PC-3 (cell line): Measurements from ENCODE around the gene LY86. TPM values are rescaled to one million over a fixed set of nuclear protein-coding genes. Genes with fewer than 3 reads are reported as not detected.

Experiments
- ATAC-seq: fragments of 200-7000 bp; cut with Tn5 transposase; 2 replicates; pipeline ENCODE4 v1.9.1; 2020; ENCODE audit warnings: mild to moderate bottlenecking, moderate library complexity
- BruUV-seq: library from RNA; stranded (reverse); fragments of 400-500 nt; replicated peaks from 2 replicates; lab custom pipeline; 2021; lab: Mats Ljungman, UMichigan
- CTCF ChIA-PET: fragments of 300-600 bp; sonication (Branson Sonifier 250); formaldehyde crosslinking; loops from one replicate; lab custom pipeline; 2022; ENCODE audit warnings: antibody characterized with exemption; lab: Charles Lee
- POLR2A ChIA-PET: fragments of 300-600 bp; sonication (Branson Sonifier 250); formaldehyde crosslinking; loops from one replicate; lab custom pipeline; 2022; ENCODE audit warnings: antibody characterized with exemption; ENCODE audit not compliant: unreplicated experiment; lab: Charles Lee
- DNase-seq: peaks from one replicate; pipeline ENCODE4 v3.0.0-alpha.2; 2015
- H2AFZ ChIP-seq: fragments of 300-600 bp; sonication (generic); 2 replicates; pipeline ENCODE4 v1.6.0; 2016; ENCODE audit warnings: antibody characterized with exemption, low read length
- H3F3A ChIP-seq: fragments of 300-600 bp; sonication (generic); one replicate; pipeline ENCODE4 v1.6.0; 2017; ENCODE audit warnings: antibody characterized with exemption, low read length, control low read depth, mild to moderate bottlenecking; ENCODE audit not compliant: unreplicated experiment
- H3K27ac ChIP-seq: fragments of 300-600 bp; sonication (generic); 2 replicates; pipeline ENCODE4 v1.5.1; 2016; ENCODE audit warnings: mild to moderate bottlenecking, low read length
- H3K27me3 ChIP-seq: fragments of 300-600 bp; sonication (generic); 2 replicates; pipeline ENCODE4 v1.6.1; 2016; ENCODE audit warnings: low read length, mixed read lengths
- H3K36me3 ChIP-seq: fragments of 300-600 bp; sonication (generic); 2 replicates; pipeline ENCODE4 v1.6.1; 2016; ENCODE audit warnings: low read depth, mixed run types, low read length, mixed read lengths
- H3K4me1 ChIP-seq: fragments of 300-600 bp; sonication (generic); 2 replicates; pipeline ENCODE4 v1.5.1; 2016; ENCODE audit warnings: low read length; ENCODE audit not compliant: insufficient read depth
- H3K4me2 ChIP-seq: fragments of 300-600 bp; sonication (generic); 2 replicates; pipeline ENCODE4 v1.6.0; 2016; ENCODE audit warnings: low read length
- H3K4me3 ChIP-seq: fragments of 300-600 bp; sonication (generic); 2 replicates; pipeline ENCODE4 v1.5.1; 2016; ENCODE audit warnings: mild to moderate bottlenecking, low read length, mixed read lengths
- H3K79me2 ChIP-seq: fragments of 300-600 bp; sonication (generic); 2 replicates; pipeline ENCODE4 v1.6.1; 2017; ENCODE audit warnings: low read length, mixed read lengths
- H3K9ac ChIP-seq: fragments of 300-600 bp; sonication (generic); 2 replicates; pipeline ENCODE4 v1.6.0; 2016; ENCODE audit warnings: mild to moderate bottlenecking, low read length
- H3K9me2 ChIP-seq: fragments of 300-600 bp; sonication (generic); replicated peaks from 2 replicates; pipeline ENCODE4 v1.6.1; 2016; ENCODE audit warnings: mixed run types, low read length, mixed read lengths
- H3K9me3 ChIP-seq: fragments of 300-600 bp; sonication (generic); 2 replicates; pipeline ENCODE4 v1.6.1; 2016; ENCODE audit warnings: low read length, mixed read lengths
- H4K20me1 ChIP-seq: fragments of 300-600 bp; sonication (generic); 2 replicates; pipeline ENCODE4 v1.6.1; 2016; ENCODE audit warnings: low read length, mixed read lengths
- CTCF ChIP-seq: fragments of 300-600 bp; sonication (generic); conservative IDR thresholded peaks from 2 replicates; pipeline ENCODE4 v1.5.1; 2017; ENCODE audit warnings: antibody characterized with exemption, low read depth, mild to moderate bottlenecking, low read length
- EZH2 ChIP-seq: fragments of 300-600 bp; sonication (generic); IDR thresholded peaks from one replicate; pipeline ENCODE4 v1.6.1; 2017; ENCODE audit warnings: antibody characterized with exemption, mild to moderate bottlenecking, low read length; ENCODE audit not compliant: unreplicated experiment
- EZH2phosphoT487 ChIP-seq: fragments of 300-600 bp; sonication (generic); IDR thresholded peaks from 2 replicates; pipeline ENCODE4 v1.6.1; 2018; ENCODE audit warnings: mild to moderate bottlenecking, antibody characterized with exemption, low read length, borderline replicate concordance
- intact Hi-C: fragments of 100-400 bp; cut with micrococcal nuclease; formaldehyde crosslinking; loops from 2 replicates; pipeline ENCODE4 v1.9.0; 2023
- total RNA-seq: library from RNA; depleted of rRNA; stranded (reverse); fragments of >200 nt; gene quantifications from 2 replicates; pipeline ENCODE4 v1.2.3, GENCODE V29; 2014

The LY86 gene
- total RNA-seq, 1 experiment from 2014 or later, result not detected

DNA sequence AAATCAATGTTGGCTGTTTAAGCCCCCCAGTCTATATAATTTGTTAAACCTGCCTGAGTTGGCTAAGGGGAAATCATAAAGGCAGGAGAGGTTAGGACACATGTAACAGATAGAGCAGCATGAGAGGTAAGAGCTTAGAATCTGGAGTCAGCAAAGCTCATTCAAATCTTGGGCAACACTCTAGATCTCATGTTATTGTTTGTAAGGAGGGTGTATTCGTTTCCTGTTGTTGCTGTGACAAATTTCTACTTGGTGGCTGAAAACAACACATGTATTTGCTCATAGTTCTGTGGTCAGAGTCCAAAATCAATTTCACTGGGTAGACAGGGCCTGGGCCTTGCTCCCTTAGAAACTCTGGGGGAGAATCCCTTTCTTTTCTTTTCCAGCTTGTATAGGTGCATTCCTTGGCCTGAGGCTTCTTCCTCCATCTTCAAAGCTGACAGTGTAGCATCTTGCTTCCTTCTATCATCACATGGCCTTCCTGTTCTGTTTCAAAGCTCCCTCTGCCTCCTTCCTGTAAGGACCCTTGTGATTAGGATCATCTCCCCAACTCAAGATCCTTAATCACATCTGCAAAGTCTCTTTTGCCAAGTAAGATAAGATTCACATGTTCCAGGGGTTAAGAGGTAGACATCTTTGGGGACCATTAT is 4.4 kb downstream of the LY86 start:
- H3K9me2 ChIP-seq, result no peaks in the 10 kb centered on the region

GRCh38 chr6:6593867-6594468 is 5.4 kb downstream of the LY86 start:
- CTCF ChIA-PET, result no interaction called here
- no peak overlapping the region for H3K4me3 ChIP-seq
- no peaks in the 10 kb centered on the region for H4K20me1 ChIP-seq
- DNase-seq (no peak), ATAC-seq (no peak)
- no peak overlapping the region for H3K4me2 ChIP-seq
- no peaks in the 10 kb centered on the region for H3K36me3 ChIP-seq
- no peaks in the 10 kb centered on the region for H3K9me2 ChIP-seq
- no peak for TF ChIP-seq EZH2phosphoT487
- TF ChIP-seq CTCF, result no peak
- no TSS peak for BruUV-seq
- no peaks in the 10 kb centered on the region for H3K9me3 ChIP-seq
- intact Hi-C loops, result no loop called here
- no peaks in the 10 kb centered on the region for H3K79me2 ChIP-seq
- H3K27me3 ChIP-seq, result peaks cover 47% of the 10 kb centered on the region
- POLR2A ChIA-PET, result no interaction called here
- no peak overlapping the region for H2AFZ ChIP-seq
- no peaks in the 10 kb centered on the region for H3K4me1 ChIP-seq
- H3K27ac ChIP-seq, result no peak overlapping the region
- no peak overlapping the region for H3K9ac ChIP-seq
- no peaks in the 10 kb centered on the region for H3F3A ChIP-seq

More for the DNA sequence above, 4.4 kb downstream of the LY86 start:
- Histone ChIP-seq H3K36me3 (no peaks in the 10 kb centered on the region), H3K4me3 (no peak overlapping the region), H3F3A (no peaks in the 10 kb centered on the region), H3K27ac (no peak overlapping the region), H3K27me3 (peaks cover 49% of the 10 kb centered on the region), H2AFZ (no peak overlapping the region), H3K9ac (no peak overlapping the region), H3K9me3 (no peaks in the 10 kb centered on the region), H4K20me1 (no peaks in the 10 kb centered on the region), H3K4me1 (no peaks in the 10 kb centered on the region), H3K79me2 (no peaks in the 10 kb centered on the region), H3K4me2 (no peak overlapping the region)
- DNase-seq (no peak), ATAC-seq (no peak)
- intact Hi-C loops, result no loop called here
- no peak for TF ChIP-seq CTCF
- no peak for TF ChIP-seq EZH2
- TF ChIP-seq EZH2phosphoT487, result no peak
- no TSS peak for BruUV-seq
- ChIA-PET POLR2A (no interaction called here), CTCF (no interaction called here)

DNA sequence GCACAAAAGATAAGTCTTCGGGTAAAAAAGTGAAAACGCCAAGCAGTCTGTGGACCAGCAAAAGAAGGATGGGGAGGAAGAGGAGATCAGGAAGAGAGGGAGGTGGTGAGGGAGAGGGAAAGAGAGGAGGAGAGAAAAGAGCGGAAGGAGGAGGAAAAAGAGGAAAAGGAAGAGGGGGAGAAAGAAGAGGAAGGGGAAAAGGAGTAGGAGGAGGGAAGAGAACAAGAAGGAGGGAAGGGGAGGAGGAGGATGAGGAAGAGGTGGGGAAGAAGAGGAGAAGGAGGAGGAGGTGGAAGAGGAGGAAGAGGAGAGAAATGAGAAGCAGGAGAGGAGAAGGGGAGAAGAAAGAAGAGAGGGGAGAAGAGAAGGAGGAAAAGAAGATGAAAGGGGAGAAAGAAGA is 6.5 kb downstream of the LY86 start:
- Histone ChIP-seq H3K36me3 (no peaks in the 10 kb centered on the region), H3K9me3 (no peaks in the 10 kb centered on the region), H3K27ac (no peak overlapping the region), H3K9ac (no peak overlapping the region), H3K4me2 (no peak overlapping the region), H2AFZ (no peak overlapping the region), H3F3A (no peaks in the 10 kb centered on the region), H4K20me1 (no peaks in the 10 kb centered on the region), H3K4me1 (no peaks in the 10 kb centered on the region), H3K9me2 (no peaks in the 10 kb centered on the region), H3K27me3 (peaks cover 44% of the 10 kb centered on the region), H3K79me2 (no peaks in the 10 kb centered on the region), H3K4me3 (no peak overlapping the region)
- ATAC-seq, result no peak
- DNase-seq, result no peak
- ChIA-PET CTCF (no interaction called here), POLR2A (no interaction called here)
- intact Hi-C loops, result no loop called here
- TF ChIP-seq EZH2phosphoT487, result no peak
- TF ChIP-seq EZH2, result no peak
- TF ChIP-seq CTCF, result no peak
- BruUV-seq, result no TSS peak
